Activated naive CD4-positive, alpha-beta T cell treated with Interleukin-2 at 50 U/mL for 16 hours (primary cell): Measurements from ENCODE around the gene OTOGL.

ENCODE experiments used
- DNase-seq: peaks from one replicate; pipeline ENCODE4 v3.0.0-alpha.2; 2020

The OTOGL gene, protein sequence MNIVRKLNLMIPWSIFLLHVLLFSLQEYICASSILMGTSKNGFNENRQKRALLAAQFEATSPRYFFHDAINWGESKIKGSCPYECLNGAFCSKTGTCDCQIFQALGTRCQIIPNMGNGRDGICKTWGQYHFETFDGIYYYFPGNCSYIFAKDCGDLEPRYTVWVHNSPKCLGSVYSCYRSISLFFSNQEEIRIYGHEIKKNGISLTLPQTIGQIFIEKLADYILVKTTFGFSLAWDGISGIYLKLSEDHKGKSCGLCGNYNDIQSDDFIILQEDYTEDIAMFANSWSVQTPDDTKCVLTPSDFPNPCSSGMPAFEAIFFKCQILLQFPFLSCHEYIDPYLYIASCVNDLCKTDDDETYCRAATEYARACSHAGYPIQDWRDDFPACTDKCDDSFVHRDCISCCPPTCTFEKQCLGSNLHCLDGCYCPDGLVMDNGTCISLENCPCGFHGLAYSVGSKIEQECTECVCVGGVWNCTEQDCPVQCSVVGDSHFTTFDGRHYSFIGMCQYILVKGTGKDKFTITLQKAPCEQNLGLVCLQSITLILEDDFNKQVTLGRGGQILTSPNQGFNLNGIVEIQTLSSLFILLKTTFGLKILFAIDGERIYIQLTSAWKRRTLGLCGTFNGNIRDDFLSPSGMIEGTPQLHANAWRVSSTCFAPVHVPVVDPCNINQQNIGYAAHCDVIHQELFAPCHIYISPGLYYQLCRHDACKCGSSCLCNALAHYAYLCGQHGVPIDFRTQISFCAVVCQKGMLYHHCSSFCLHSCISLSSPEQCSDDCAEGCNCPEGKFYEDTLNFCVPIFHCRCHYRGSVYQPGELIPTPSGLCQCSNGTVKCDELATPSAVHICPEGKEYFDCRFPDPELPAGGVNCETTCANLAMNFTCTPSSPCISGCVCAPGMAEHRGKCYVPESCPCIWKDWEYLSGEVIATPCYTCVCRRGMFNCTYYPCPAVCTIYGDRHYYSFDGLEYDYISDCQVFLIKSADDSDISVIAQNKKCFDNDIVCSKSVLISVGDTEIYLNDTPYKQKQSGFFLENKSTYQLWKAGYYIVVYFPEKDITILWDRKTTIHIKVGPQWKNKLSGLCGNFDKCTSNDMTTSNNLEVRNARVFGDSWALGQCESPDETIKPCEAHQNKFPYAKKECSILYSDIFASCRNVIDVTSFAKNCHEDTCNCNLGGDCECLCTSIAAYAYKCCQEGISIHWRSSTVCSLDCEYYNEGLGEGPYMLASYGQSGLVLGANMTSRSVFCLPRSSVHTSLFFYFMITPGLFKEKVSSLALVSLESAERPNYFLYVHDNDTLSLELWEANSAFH (N-terminal part only)

DNA sequence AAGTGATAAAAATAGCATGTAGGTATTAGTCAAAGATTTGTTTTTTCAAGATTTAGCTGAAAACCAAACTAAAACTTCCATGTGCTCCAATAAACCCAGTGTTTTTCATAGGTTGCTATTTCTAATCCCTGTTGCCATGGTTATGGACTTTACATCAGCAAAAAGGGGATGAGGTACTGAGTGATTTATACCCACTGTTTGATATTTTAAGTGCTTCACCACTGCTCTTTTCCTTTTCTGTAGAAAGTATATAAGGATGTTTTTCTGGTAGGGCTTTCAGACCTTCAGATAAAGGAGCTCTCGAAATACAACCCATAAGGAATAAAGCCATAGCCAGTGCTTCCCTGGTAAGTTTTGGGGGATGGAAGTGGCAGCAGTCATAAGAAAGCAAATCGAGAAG, at the start of gene OTOGL:
Gene OTOGL, plus strand, starts transcription at position 279 of the 400 bp plus-strand sequence. CDS start 109,895 bp downstream, outside the sequence.
- no peak for DNase-seq

DNA sequence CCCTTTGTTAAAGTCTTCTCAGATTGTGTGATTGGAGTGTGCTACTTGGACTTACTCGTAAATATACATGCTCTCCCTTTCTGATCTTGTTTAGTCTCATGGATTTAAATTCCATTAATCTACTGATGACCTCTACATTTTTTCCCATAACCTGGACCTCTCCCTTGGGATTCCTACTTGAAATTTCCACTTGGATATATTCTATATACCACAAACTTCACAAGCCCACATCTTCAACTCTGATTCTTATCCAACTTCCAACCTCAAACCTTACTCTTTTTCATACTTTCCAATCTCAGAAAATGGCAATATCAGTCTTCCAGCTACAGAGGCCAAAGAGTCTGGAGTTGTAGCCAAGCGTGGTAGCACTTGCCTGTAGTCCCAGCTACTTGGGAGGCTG, 49.1 kb upstream of the OTOGL start:
- no peak for DNase-seq

DNA sequence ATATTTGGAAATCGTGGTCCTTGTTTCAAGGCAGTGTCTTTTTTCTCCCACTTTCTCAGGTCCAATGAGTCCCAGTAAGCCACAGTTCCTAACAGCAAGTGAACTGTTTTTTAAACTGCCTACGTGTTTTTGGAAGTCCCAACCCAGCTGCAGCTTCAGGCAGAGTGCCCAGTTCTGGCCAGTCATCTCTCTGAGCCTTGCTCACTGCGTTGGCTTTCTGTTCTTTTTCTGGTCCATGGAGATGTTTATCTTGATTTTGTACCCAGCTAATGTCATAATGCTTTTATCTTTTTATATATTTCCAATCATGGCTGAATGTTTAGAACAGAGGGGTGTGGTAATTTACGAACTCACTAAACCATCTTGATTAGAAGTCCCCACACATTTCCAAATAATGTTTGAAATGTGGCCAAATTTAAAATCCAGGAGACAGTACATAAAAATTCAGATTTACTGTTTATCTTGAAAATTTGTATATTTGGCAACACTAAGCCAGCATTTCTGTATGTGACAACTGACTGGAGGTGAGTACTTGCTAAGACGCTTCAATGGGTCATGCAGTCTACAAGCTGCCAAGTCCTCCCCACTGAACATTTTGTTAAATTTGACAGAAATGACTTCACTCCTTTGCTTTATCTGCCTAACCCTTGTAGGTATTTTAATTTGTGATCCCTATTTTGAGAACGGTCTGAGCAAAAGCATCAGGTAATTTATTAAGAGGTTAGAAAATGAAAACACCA, 46.1 kb upstream of the OTOGL start:
- no peak for DNase-seq

DNA sequence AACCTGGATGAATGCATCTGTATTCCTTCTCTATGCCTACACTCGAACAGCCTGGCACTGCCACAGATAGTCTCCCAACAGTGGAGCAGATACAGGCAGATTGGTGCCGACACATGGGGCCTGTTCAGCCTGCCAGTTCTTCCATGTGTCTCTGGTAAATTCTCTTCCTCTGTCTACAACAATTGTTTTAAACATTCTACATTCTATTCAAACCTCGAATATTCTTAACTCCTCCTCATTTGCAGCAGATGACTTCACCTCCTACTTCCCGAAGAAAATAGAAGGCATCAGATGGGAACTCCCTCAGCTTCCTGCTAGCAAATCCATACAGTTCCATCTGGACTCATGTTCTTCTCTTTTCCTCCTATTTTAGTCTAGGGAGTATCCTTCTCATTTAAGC, 43.1 kb upstream of the OTOGL start:
- no peak for DNase-seq

DNA sequence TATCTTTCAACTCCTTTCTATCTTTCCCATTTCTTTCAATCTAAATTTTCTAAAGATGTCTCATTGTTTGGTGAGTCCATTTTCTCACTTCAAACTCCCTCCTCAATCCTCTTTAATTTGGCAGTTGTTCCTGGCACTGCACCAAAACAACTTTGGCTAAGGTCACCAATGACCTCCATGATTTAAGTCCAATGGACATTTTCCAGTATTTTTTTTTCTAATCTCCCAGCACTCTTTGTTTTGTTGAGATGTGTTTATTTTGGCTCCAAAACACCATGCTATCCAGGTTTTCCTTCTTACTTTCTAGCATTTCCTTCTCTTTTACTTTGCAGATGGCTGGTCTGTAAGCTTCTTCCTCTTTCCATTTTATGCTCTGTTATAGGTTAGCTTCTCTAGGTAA, 42.5 kb upstream of the OTOGL start:
- no peak for DNase-seq

DNA sequence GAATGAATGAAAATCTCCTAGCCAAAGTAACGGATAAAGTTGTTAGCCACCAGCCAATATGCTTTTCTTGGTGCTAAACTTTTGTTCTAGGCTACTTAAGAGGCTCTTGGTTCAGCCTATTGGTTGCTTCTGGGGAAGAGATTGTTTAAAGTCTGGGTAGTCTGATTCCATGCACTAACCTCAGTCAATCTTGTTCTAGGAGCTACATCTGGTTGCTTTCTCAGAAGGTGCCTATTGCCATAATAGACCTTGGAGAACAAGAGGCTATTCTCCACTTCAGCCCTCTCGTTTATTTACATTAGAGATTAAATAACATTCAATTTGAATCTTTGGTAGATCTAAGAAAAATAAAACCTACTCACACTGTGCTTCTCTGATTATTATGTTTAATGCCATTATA, 40.8 kb upstream of the OTOGL start:
- DNase-seq = no peak

DNA sequence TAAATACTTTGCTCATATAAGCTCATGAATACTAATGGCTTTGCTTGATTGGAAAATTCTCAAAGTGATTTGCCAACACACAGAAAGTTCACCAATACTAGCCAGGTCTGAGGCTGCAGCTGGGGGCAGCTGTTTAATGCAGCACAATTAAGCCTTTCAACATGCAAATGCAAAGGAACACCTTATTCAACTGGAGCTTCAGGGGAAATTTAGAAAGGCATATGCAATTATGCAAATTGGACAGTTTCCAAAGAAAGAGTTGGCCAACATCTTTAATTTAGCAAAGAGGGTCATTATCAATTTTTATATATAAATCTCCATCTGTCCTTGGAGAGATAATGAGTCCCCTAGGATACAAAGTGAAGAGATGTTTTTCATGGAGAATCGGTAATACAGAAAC, 40.2 kb upstream of the OTOGL start:
- DNase-seq = no peak

DNA sequence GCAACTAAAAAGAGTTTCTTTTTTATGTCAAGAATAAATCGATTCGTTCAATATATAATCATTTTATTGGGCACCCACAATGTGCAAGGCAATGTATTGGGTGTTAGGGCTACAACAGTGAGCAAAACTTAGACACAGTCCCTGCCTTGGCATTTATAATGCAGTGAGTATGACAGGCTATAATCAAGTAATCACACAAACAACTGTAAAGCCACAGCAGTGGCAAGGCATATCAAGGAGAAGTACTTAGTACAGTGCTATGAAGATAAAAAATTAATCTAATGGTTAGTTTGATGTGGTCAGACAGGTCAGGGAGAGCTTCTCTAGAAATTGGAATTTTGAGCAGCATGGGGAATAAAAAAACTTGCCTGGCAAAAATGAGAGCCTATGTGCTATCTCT, 39.5 kb upstream of the OTOGL start:
- no peak for DNase-seq

DNA sequence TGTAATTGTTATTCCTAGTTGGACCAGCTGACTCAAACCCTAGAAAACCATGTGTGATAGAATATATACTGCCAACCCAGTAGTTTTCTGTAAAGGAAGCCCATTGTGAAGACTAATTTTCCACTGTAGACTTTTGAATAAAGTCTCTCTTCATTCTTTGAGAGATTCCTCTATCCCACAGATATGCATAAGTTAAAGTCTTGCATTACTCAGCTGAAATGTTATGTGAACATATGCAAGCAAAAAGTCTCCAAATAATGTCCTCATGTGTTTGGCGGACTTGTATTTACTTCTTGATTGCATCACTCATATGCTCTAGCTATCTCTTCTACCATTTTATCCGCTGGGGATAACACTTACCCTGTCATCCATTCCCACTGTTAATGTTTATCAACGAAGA, 35.1 kb upstream of the OTOGL start:
- no peak for DNase-seq

DNA sequence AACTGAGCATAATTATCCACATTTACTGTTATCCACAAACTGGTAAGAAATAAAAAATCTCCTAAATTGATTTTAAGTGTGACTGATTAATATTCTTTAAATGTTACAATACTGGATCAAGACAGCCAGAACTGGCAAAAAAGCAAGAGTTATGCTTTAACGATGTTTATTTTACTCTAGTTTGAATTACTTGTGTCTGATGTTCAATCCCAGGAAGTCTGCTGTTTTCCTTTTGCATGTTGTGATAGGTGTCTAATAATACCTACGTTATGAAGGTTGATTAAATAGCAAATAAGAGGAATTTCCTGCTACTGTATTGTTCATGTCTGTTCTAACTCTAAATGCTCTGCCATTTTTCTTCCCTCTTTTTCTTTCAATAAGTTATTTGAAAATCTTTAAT, 34.4 kb upstream of the OTOGL start:
- no peak for DNase-seq

DNA sequence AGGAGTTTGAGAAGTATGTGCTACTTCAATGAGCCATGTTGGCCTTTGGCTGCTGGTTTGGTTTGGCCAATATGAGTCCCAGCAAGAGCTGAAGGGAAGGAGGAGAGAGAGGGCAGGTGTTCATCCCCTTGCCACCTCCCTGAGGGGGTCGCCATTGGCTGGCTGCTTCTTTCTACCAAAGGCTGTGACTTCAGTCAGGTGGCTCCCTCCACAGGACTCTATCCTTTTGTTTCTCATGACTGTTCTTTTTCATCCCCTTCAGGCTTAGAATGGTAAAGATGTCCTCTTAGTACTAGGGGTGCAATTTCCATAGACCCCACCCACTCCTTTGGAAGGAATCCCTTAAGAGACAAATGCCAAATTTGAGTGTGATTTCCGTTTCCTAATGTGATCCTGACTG, 31.2 kb upstream of the OTOGL start:
- DNase-seq = no peak

DNA sequence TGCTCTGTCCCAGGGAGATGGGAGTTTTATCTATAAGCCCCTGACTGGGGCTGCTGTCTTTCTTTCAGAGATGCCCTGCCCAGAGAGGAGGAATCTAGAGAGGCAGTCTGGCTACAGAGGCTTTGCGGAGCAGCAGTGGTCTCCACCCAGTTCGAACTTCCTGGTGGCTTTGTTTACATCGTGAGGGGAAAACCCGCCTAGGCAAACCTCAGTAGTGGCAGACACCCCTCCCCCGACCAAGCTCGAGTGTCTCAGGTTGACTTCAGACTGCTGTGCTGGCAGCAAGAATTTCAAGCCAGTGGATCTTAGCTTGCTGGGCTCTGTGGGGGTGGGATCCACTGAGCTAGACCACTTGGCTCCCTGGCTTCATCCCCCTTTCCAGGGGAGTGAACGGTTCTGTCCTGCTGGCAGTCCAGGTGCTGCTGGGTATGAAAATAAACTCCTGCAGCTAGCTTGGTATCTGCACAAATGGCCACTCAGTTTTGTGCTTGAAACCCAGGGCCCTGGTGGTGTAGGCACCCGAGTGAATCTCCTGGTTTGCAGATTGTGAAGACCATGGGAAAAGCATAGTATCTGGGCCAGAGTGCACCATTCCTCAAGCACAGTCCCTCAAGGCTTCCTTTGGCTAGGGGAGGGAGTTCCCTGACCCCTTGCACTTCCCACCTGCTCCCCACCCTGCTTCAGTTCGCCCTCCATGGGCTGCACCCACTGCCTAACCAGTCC, 15.3 kb upstream of the OTOGL start:
- peak; percentile 18 for DNase-seq

DNA sequence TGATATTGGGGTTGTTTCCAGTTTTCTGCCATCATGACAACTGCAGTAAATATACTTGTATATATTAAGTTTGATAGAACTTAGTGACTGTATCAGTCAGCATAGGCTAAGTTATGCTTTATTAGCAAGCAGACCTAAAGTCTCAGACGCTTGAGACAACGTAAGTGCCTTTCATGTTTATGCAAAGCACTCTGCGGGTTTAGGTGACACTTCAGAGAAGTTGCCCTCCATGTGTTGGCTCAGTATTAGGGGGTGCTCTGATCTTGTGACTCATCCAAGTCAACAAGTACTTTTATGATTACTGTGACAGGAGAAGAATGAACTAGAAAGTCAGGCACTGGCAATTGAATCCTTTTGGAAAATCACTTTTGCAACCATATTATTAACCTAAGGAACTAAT, 13.3 kb upstream of the OTOGL start:
- DNase-seq = no peak

DNA sequence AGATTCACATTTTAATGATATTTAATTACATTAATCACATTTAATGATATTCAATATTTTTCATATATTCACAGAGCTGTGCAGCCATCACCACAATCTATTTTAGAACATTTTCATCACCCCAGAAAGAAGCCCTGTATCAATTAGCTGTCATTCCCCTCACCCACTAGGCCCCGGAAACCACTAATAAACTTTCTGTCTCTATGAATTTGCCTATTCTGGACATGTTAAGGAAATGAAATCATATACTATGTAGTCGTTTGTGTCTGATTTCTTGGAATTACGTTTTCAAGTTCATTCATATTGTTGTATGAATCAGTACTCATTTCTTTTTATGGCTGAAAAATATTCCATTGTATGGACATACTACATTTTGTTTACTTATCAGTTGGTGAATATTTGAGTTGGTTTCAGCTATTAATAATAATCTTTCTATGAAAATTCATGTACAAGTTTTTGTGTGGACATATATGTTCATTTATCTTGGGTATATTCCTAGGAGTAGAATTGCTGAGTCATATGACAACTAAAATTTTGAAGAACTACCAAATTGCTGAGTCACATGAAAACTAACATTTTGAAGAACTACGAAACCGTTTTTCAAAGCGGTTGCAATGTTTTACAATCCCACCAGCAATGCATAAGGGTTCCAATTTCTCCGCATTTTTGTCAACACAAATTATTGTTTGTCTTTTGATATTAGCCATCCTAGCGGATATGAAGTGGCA, 11.7 kb upstream of the OTOGL start:
- no peak for DNase-seq

DNA sequence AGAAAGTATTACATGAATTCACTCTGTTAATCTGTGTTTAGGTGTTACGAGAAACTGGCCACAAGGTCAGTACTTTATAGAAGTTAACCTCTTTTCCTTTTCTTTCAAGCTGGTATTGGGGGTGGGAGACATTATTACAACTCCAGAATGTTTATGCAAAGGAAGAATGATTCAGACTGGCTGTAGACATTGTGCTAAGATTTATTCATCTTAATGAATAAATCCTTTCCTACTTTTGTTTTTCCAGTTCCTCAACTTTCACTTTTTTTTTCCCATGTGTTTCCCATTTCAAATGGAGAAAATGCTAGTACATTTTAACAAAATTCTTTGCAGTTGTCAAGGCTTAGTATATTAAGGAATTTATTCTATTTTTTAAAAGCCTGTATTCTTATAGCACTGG, 1.3 kb downstream of the OTOGL start:
- no peak for DNase-seq

DNA sequence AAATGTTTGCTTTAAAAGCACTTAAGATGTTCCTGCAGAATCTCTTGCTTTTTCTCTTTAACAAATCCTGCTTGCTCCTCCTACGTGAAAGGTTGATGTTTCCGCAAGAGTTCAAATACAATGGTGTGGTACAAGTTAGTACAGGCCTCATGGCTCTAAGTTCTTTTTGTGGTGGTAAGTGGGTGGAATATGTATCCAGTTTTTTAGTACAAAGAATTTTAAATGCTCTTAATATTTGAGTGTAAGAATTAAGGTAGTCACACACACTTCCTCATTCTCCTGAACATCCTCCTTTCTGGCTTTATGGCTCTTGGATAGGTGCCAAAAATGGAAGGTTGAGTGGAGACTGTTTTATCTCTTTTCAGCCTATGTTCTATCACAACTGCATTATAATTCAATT, 1.8 kb downstream of the OTOGL start:
- DNase-seq = no peak

DNA sequence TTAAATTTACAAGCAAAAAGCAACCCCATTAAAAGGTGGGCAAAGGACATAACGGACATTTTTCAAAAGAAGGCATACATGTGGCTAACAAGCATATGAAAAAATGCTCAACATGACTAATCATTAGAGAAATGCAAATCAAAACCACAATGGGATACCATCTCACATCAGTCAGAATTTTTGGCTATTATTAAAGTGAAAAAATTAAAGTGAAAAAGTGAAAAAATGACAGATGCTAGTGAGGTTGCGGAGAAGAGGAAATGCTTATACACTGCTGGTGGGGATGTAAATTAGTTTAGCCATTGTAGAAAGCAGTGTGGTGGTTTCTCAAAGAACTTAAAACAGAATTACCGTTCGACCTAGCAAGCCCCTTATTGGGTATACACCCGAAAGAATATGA, 7.9 kb downstream of the OTOGL start:
- no peak for DNase-seq

DNA sequence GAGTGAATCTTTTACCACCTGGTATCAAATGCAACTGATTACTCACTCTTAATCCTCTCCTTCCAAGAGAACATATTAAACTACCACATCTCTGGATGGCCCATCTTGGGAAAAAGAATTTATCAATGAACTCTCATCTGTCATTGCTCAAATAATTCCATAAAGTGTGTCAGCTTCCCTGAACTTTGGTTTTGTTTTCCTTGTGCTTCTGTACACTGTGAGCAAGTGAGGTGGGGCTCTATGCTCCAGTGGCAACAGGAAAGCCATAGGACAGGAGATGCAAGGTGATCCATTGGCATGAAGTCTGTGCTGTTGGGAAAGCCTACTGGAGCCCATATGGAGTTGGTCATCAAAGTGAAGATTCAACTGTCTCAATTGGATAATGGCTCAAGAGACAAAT, 17.4 kb downstream of the OTOGL start:
- DNase-seq = no peak

DNA sequence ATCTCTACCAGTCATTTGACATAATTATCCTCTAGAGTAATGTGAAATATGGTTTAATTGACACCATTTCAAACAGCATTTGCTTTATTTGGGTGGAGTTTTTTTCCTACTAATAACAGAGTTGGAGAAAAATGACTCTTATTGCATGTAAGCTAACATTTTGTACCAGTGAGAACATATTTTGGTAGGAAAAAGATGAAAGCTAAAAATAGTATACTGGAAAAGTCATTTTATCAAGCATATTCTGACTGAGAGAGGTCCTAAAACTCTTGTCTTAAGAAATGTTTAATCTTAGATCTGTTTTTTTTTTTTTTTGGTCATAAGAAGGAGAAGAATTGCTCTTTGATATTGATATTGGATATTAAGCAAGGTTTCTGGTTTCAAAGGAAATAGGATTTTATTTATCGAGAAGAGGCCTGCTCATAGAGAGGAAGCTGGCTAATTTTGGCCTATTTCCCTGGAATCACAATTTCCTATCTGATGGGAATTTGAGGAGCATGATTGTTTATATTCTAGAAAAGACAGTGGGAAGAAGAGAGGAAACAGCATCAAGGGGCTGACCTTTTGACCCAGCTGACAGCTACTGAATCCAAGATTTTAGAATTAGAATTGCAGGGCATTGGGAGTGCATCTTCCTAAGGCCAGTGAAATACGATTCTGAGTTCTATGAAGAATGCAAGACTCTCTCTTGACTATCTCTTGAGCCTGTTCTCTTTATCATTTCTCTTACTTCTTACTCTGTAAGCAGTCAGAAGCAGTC, 19.4 kb downstream of the OTOGL start:
- no peak for DNase-seq

DNA sequence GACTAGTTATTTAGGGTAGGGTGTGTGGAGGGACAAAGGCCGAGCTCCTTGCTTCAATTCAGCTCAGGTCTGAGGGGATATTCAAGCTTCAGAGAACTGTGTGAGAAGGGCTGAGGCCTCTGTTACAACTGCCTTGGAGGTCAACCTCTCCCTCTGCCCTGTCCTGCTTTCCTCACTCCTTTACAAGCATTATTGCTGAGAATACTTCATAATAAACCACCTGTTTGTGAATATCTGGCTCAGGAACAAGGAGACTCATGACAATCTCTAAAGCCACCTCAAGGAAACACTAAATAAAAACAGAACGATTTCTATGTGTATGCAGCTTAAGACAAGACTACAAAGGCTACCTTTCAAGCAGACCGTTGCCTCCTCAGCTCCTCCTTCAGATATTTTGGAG, 21.7 kb downstream of the OTOGL start:
- no peak for DNase-seq
